Central memory CD8-positive, alpha-beta T cell (primary cell): ENCODE data around the gene TMEM60.
A peak's percentile ranks its signal among the peaks of the same experiment; 100 is the strongest.

Experiments
- ATAC-seq: fragments of 150-1000 bp; cut with Tn5 transposase; replicated peaks from 2 replicates; pipeline ENCODE4 v1.10.0; 2022; ENCODE audit warnings: mild to moderate bottlenecking, moderate FRiP score, moderate number of reproducible peaks; ENCODE audit not compliant: poor library complexity, severe bottlenecking; ENCODE audit errors: extremely low read depth
- DNase-seq, 2 donors: peaks; one replicate each; pipeline ENCODE4 v3.0.0; 2021; ENCODE audit warnings: low spot score in 2 of 2
- H3K27ac Mint-ChIP-seq: one replicate; pipeline ENCODE4 v1.8.0; 2022; ENCODE audit warnings: low read depth, mild to moderate bottlenecking, moderate library complexity, mixed read lengths
- H3K27me3 Mint-ChIP-seq: one replicate; pipeline ENCODE4 v1.8.0; 2022; ENCODE audit warnings: mixed read lengths
- H3K36me3 Mint-ChIP-seq: one replicate; pipeline ENCODE4 v1.8.0; 2022; ENCODE audit warnings: mild to moderate bottlenecking, moderate library complexity, mixed read lengths; ENCODE audit not compliant: insufficient read depth
- H3K4me1 Mint-ChIP-seq: one replicate; pipeline ENCODE4 v1.8.0; 2022; ENCODE audit warnings: mixed read lengths
- H3K4me3 Mint-ChIP-seq: one replicate; pipeline ENCODE4 v1.8.0; 2022; ENCODE audit warnings: mild to moderate bottlenecking, moderate library complexity, mixed read lengths
- H3K9me3 Mint-ChIP-seq: one replicate; pipeline ENCODE4 v1.8.0; 2022; ENCODE audit warnings: mixed read lengths

TMEM60 gene

DNA sequence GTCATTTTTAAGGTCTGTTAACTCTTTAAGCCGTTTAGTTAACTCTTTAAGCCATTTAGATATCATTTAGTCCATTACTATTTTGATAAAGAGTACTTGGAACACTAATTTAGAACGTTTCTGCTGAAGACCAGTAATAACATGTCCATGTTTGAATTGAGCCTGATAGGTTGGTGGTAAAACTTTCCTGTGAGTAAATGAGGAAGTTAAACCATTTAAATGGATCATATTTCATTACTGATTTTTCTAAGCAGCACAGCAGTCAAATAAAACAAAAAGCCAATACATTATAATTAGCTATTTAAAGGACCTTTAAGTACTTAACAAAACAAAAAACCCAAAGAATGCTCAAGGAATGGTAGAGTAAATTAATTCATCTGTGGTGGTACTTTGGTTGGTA, 29.8 kb upstream of the TMEM60 start:
- Mint-ChIP-seq H3K4me3 (no peak overlapping the region), H3K27ac (no peak overlapping the region), H3K27me3 (no peaks in the 10 kb centered on the region), H3K4me1 (peaks cover 34% of the 10 kb centered on the region), H3K9me3 (no peaks in the 10 kb centered on the region), H3K36me3 (no peaks in the 10 kb centered on the region)
- ATAC-seq (no peak), DNase-seq (no peak)

DNA sequence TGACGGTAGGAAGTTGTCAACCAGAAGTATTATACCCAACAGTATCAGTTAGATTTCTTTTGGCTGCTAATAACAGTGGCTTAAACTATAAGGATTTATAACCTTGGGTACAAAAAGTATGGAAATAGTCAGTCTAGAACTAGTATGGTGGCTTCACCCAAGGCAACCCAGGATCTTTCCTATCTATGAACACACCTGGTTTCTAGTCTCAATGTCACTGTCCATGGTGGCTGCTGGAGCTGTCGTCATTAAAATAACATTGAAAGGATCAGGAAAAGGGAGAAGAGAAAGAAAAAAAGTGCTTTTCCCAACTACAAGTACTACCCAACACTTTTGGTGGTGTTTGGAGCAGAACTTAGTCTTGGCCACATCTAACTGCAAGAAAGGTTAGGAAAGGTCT, 28.1 kb upstream of the TMEM60 start:
- Mint-ChIP-seq H3K9me3 (peaks cover 8% of the 10 kb centered on the region), H3K27me3 (no peaks in the 10 kb centered on the region), H3K27ac (no peak overlapping the region), H3K36me3 (peaks cover 3% of the 10 kb centered on the region), H3K4me3 (no peak overlapping the region), H3K4me1 (peaks cover 37% of the 10 kb centered on the region)
- DNase-seq (no peak), ATAC-seq (no peak)

DNA sequence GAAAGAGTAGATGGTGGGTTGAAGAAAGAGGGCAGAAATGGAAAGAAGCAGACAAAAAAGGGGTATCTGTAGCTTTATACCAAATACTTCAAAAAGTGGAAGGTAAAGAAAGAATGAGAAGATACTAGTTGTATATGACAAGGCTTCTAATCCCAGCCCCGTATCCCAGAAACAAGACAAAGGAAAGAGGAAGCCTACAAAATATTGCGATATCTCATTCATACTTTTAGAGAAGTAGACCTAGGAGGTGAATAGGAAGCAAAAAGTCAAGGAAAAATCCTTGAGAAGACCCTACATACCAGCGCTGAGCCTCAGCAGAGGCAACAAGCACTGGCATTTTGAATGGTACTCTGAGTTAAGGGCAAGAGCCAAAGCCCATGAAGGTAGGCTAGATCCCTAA, 26.9 kb upstream of the TMEM60 start:
- ATAC-seq (no peak), DNase-seq (no peak)
- peaks cover 5% of the 10 kb centered on the region for H3K36me3 Mint-ChIP-seq
- H3K4me3 Mint-ChIP-seq, result no peak overlapping the region
- no peak overlapping the region for H3K27ac Mint-ChIP-seq
- H3K4me1 Mint-ChIP-seq, result peaks cover 34% of the 10 kb centered on the region
- no peaks in the 10 kb centered on the region for H3K27me3 Mint-ChIP-seq
- H3K9me3 Mint-ChIP-seq, result peaks cover 18% of the 10 kb centered on the region

DNA sequence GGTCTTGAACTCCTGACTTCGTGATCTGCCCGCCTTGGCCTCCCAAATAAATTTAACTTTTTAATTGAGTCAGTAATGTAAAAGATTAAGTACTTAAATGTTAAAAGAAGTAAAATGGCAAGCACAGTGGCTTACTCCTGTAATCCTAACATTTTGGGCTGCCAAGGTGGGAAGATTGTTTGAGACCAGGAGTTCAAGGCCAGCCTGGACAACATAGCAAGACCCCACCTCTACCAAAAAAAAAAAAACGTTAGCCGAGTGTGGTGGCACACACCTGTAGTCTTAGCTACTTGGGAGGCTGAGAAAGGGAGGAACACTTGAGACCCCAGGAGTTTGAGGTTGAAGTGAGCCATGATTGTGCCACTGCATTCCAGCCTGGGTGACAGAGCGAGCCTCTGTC, 26.4 kb upstream of the TMEM60 start:
- H3K9me3 Mint-ChIP-seq, result peaks cover 22% of the 10 kb centered on the region
- peaks cover 5% of the 10 kb centered on the region for H3K36me3 Mint-ChIP-seq
- H3K4me3 Mint-ChIP-seq, result no peak overlapping the region
- peaks cover 39% of the 10 kb centered on the region for H3K4me1 Mint-ChIP-seq
- no peak overlapping the region for H3K27ac Mint-ChIP-seq
- ATAC-seq (no peak), DNase-seq (no peak)
- no peaks in the 10 kb centered on the region for H3K27me3 Mint-ChIP-seq

DNA sequence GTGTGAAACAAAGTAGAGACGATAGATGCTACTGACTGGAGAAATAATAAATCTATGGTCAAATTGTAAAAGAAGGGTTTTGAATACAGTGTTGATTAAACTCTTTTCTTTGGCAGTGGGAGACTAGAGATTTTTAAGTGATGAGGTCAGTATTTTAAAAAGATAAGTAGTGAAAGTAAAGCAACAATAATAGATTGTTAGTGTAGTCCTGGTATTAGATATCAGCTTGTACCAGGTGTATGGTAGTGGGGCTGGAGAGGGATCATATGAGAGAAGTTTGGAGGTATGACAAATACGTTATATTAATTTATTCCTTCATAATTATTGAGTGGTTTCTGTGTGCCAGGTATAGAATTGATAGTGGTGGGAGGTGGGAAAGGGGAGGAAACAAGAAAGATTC, 25.6 kb upstream of the TMEM60 start:
- H3K9me3 Mint-ChIP-seq, result peaks cover 27% of the 10 kb centered on the region
- peaks cover 5% of the 10 kb centered on the region for H3K36me3 Mint-ChIP-seq
- DNase-seq, result no peak
- H3K4me1 Mint-ChIP-seq, result peaks cover 47% of the 10 kb centered on the region
- H3K27me3 Mint-ChIP-seq, result no peaks in the 10 kb centered on the region
- ATAC-seq, result no peak
- H3K4me3 Mint-ChIP-seq, result no peak overlapping the region
- no peak overlapping the region for H3K27ac Mint-ChIP-seq

DNA sequence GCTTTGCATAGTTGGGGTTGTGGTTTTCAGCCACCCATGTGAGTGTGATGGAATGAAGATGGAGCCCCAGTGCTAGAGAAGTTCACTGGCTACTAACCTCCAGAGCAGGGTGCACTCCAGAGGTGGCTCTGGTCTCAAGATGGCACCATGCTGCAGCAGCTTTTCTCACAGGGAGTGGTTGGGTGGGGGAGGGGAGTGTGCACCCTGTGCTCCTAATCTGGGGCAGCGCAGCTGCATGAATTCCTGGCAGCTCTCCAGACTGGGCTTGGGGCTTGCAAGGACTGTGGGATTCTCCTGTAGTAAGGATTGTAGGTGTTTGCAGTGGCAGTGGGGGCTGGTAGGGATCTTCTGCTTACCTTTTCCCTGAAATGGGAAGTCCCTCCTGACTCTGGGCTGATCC, 24.0 kb upstream of the TMEM60 start:
- no peak for ATAC-seq
- H3K4me1 Mint-ChIP-seq, result peaks cover 56% of the 10 kb centered on the region
- H3K36me3 Mint-ChIP-seq, result peaks cover 5% of the 10 kb centered on the region
- H3K27me3 Mint-ChIP-seq, result no peaks in the 10 kb centered on the region
- H3K4me3 Mint-ChIP-seq, result no peak overlapping the region
- peaks cover 30% of the 10 kb centered on the region for H3K9me3 Mint-ChIP-seq
- no peak for DNase-seq
- H3K27ac Mint-ChIP-seq, result no peak overlapping the region

DNA sequence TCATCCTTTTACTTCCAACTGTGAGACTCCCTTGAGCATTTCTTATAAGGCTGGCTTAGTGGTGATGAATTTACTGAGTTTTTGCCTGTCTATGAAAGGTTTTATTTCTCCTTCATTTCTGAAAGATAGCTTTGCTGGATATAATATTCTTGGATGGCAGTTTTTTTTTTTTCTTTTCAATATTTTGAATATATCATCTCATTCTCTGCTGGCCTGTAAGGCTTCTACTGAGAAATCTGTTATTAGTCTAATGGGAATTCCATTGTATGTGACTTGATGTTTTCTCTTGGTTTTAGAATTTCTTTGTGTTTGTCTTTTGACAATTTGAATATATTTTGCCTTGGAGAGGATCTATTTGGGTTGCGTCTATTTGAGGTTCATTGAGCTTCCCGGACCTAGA, 22.7 kb upstream of the TMEM60 start:
- peaks cover 35% of the 10 kb centered on the region for H3K9me3 Mint-ChIP-seq
- ATAC-seq, result no peak
- peaks cover 57% of the 10 kb centered on the region for H3K4me1 Mint-ChIP-seq
- H3K27ac Mint-ChIP-seq, result no peak overlapping the region
- no peak for DNase-seq
- H3K4me3 Mint-ChIP-seq, result no peak overlapping the region
- H3K27me3 Mint-ChIP-seq, result no peaks in the 10 kb centered on the region
- peaks cover 10% of the 10 kb centered on the region for H3K36me3 Mint-ChIP-seq

DNA sequence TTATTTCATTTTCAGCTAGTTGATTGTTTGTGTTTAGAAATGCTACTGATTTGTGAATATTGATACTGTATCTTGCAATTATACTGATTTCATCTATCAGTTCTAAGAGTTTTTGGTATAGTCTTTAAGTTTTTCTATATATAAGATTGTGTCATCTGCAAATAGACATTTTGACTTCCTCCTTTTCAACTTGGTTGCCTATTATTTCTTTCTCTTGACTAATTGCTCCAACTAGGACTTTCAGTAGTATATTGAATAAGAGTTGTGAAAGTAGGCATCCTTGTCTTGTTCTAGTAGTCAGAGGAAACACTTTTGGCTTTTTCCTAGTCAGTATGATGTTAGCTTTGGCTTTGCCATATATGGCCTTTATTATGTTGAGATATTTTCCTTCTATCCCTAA, 20.8 kb upstream of the TMEM60 start:
- Mint-ChIP-seq H3K27ac (no peak overlapping the region), H3K9me3 (peaks cover 35% of the 10 kb centered on the region), H3K4me1 (peaks cover 62% of the 10 kb centered on the region), H3K27me3 (no peaks in the 10 kb centered on the region), H3K36me3 (peaks cover 10% of the 10 kb centered on the region), H3K4me3 (no peak overlapping the region)
- DNase-seq (no peak), ATAC-seq (no peak)

DNA sequence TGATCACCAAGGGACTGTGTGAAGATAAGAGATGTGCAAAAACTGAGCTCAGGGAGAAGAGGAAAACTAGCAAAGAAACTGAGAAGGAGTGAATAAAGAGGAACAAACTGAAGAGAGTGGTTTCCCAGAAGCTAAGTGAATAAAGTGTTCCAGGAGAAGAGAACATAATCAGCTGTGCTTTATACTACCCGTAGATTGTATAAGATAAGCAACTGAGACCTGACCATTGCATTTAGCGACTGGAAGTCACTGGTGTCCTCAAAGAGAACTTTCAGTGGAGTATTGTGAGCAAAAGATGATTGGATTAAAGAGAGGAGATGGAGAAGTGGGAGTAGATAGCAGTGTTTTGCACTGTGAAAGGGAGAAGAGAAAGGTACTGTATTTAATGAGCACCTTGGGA, 14.9 kb upstream of the TMEM60 start:
- no peaks in the 10 kb centered on the region for H3K27me3 Mint-ChIP-seq
- DNase-seq (no peak), ATAC-seq (no peak)
- peaks cover 42% of the 10 kb centered on the region for H3K4me1 Mint-ChIP-seq
- H3K4me3 Mint-ChIP-seq, result no peak overlapping the region
- peaks cover 13% of the 10 kb centered on the region for H3K9me3 Mint-ChIP-seq
- peak overlapping the region; percentile 2 for H3K27ac Mint-ChIP-seq
- peaks cover 5% of the 10 kb centered on the region for H3K36me3 Mint-ChIP-seq

DNA sequence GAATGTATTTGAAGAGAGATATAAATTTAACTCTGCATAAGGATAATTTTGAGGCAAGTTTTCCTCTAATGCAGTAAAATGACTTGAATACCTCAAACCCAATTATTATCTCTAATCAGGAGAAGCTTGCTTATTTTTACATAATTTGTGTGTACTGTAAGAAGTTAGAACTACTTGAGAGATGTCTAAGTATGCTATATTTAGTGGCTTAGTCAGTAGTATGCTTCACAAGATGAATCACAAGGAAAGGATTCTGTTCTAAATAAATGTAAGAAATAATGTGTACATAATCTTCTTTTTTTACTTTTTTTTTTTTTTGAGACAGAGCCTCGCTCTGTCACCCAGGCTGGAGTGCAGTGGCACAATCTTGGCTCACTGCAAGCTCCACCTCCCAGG, 14.1 kb upstream of the TMEM60 start:
- H3K9me3 Mint-ChIP-seq, result peaks cover 11% of the 10 kb centered on the region
- ATAC-seq, result no peak
- H3K27ac Mint-ChIP-seq, result peak overlapping the region; percentile 8
- no peak overlapping the region for H3K4me3 Mint-ChIP-seq
- H3K36me3 Mint-ChIP-seq, result peaks cover 5% of the 10 kb centered on the region
- DNase-seq, result no peak
- no peaks in the 10 kb centered on the region for H3K27me3 Mint-ChIP-seq
- H3K4me1 Mint-ChIP-seq, result peaks cover 40% of the 10 kb centered on the region

DNA sequence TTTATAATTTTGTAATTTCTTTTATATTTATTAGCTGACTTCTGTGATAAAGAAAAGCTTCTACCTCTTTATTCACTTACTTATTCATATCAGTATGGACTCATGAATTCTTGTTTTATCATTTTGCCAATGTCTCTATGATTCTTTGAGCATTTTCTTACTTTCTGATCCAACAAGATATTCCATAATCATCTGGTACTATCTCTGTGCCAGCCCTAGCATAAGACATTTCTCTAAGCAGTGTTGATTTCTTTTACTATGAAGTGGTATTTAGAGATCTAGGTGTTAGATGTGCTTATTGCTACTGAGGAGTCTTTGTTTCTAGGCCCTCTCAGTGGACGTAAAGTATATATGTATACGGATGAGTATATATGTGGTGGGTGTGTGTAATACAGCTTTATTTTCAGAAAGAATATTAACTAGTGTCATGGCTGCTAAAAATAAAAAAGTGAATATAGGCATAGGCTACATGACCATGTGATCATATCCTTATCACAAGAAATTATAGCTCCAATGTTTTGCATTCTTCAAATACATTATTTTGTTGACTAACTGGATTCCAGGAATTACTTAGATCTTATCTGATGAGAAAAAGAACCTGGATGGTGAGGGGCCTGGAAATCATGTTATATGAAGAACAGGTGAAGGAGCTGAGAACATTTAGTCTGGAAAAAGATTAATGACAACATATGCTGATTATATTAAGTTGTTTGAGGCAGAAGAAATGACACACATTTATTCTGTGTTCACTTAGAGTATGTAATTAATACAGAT, 13.5 kb upstream of the TMEM60 start:
- no peak for DNase-seq
- Mint-ChIP-seq H3K27ac (peak overlapping the region; percentile 8), H3K4me1 (peaks cover 35% of the 10 kb centered on the region), H3K9me3 (peaks cover 5% of the 10 kb centered on the region), H3K4me3 (no peak overlapping the region), H3K36me3 (no peaks in the 10 kb centered on the region), H3K27me3 (no peaks in the 10 kb centered on the region)
- no peak for ATAC-seq

DNA sequence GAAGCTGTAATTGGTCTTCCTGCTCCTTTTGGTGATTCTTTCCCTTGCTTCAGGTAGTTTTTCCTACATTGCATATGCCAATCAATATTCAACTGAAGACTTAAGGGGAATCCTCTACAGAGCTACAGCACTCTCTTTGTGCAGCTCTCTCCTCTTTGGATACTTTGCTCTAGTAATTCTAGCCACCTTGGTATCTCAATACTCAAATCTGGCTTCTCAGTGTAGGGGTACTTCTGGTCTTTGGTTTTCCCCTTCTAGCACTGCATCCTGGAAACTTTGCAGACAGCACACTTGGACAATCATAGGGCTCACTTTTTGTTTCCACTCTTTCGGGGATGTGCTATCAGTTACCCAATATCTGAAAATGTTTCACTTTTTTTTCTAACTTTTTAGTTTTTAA, 10.3 kb upstream of the TMEM60 start:
- no peaks in the 10 kb centered on the region for H3K27me3 Mint-ChIP-seq
- no peak for DNase-seq
- H3K9me3 Mint-ChIP-seq, result peaks cover 5% of the 10 kb centered on the region
- H3K36me3 Mint-ChIP-seq, result no peaks in the 10 kb centered on the region
- ATAC-seq, result no peak
- no peak overlapping the region for H3K27ac Mint-ChIP-seq
- no peak overlapping the region for H3K4me3 Mint-ChIP-seq
- peaks cover 49% of the 10 kb centered on the region for H3K4me1 Mint-ChIP-seq

DNA sequence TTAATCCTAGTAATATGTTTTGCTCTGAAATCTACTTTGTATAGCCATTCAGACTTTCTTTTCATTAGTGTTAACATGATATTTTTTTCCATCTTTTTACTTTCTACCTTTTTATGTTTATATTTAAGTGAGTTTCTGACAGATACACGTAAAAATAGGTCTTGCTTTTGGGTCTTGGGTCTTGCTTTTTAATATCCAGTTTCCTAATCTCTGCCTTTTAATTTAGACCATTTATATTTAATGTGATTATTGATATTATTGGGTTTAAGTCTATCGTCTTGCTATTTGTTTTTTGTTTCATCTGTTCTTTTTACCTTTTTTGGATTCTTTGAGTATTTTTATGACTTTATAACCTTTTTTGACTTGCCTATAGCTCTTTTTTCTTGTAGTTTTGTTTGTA, 8.2 kb upstream of the TMEM60 start:
- Mint-ChIP-seq H3K27me3 (no peaks in the 10 kb centered on the region), H3K27ac (no peak overlapping the region), H3K4me3 (no peak overlapping the region), H3K9me3 (peaks cover 5% of the 10 kb centered on the region), H3K36me3 (no peaks in the 10 kb centered on the region), H3K4me1 (peaks cover 50% of the 10 kb centered on the region)
- DNase-seq (no peak), ATAC-seq (no peak)
